RWPE1 (cell line): ENCODE data around the gene TTBK2.
A peak's percentile ranks its signal among the peaks of the same experiment; 100 is the strongest.

Experiments used
- CTCF ChIA-PET: fragments of 350-600 bp; sonication (Branson Sonifier 250); formaldehyde crosslinking; extraction: SDS; loops from one replicate; lab custom pipeline; 2021; lab: Yijun Ruan, JAX
- POLR2A ChIA-PET: fragments of 400-600 bp; formaldehyde crosslinking; extraction: SDS; loops from one replicate; lab custom pipeline; 2020; ENCODE audit warnings: antibody characterized with exemption; ENCODE audit not compliant: low non-redundant PET; lab: Yijun Ruan, JAX
- DNase-seq: peaks from one replicate; pipeline ENCODE4 v3.0.0; 2012; ENCODE audit warnings: low spot score
- H3K27ac ChIP-seq: fragments of 450-650 bp; 2 replicates; pipeline ENCODE4 v1.5.1; 2017
- TF ChIP-seq, protein P1 (sequence below): fragments of 450-650 bp; conservative IDR thresholded peaks from 2 replicates; pipeline ENCODE4 v1.5.1; 2017; ENCODE audit warnings: low read depth, mild to moderate bottlenecking

TTBK2 gene

DNA sequence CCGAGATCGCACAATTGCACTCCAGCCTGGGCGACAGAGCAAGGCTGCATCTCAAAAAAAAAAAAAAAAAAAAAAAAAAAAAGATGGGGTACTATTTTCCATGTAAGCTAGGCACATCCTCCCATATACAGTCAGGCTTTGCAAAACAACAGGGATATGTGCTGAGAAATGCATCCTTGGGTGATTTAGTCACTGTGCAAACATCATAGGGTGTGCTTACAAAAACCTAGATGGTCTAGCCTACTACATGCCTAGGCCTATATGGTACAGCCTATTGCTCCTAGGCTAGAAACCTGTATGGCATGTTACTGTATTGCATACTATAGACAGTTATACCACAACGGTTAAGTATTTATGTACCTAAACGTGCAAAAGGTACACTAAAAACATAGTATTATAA is 75.0 kb downstream of the TTBK2 start:
- POLR2A ChIA-PET: no interaction called here
- peak; percentile 58 for DNase-seq
- H3K27ac ChIP-seq: no peak overlapping the region; the same call in 1 of the 2 replicates
- TF ChIP-seq, protein P1, sequence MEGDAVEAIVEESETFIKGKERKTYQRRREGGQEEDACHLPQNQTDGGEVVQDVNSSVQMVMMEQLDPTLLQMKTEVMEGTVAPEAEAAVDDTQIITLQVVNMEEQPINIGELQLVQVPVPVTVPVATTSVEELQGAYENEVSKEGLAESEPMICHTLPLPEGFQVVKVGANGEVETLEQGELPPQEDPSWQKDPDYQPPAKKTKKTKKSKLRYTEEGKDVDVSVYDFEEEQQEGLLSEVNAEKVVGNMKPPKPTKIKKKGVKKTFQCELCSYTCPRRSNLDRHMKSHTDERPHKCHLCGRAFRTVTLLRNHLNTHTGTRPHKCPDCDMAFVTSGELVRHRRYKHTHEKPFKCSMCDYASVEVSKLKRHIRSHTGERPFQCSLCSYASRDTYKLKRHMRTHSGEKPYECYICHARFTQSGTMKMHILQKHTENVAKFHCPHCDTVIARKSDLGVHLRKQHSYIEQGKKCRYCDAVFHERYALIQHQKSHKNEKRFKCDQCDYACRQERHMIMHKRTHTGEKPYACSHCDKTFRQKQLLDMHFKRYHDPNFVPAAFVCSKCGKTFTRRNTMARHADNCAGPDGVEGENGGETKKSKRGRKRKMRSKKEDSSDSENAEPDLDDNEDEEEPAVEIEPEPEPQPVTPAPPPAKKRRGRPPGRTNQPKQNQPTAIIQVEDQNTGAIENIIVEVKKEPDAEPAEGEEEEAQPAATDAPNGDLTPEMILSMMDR: no peak
- CTCF ChIA-PET: interaction anchor here (0.7 kb wide), 1 partner anchor 13 kb away, joined by 7 read pairs; no protein-coding TSS in a partner anchor

DNA sequence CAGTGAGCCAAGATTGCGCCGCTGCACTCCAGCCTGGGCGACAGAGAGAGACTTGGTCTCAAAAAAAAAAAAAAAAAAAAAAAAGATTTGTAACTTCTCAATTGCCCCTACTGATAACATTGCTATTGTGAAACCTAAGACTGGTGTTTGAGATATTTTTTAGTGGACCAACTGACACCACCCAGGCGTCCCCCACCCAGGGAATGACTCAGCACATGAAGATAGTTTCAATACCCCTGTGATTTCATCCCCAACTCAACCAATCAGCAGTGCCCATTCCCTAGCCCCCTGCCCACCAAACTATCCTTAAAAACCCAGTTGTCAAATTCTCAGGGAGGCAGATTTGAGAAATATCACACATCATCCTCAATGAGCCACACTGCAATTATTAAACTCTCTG is 76.9 kb downstream of the TTBK2 start:
- H3K27ac ChIP-seq: no peak overlapping the region
- TF ChIP-seq, protein P1: no peak
- ChIA-PET POLR2A (no interaction called here), CTCF (no interaction called here)
- no peak for DNase-seq

DNA sequence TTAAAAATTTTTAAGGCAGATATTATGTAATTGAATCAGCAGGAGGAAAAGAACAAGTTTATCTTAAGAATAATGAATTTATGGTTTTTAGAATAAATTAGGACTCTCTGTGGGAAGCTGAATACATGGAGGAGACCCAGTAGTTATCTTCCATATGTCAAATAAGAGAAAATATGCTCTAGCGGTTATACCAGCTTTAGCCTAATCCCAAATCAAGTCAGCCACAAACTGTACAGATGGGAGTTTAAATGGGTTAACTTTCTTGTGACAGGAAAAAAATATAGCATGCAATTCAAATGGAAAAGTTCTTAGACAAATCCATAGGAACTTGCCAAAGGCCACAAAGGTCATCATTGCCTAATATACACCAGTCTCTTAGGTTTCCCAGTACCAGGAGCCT is 84.3 kb downstream of the TTBK2 start:
- no peak for DNase-seq
- ChIA-PET CTCF (interaction anchor here (0.6 kb wide), 1 partner anchor 55 kb away, joined by 5 read pairs; no protein-coding TSS in a partner anchor), POLR2A (no interaction called here)
- TF ChIP-seq, protein P1: no peak
- H3K27ac ChIP-seq: no peak overlapping the region

DNA sequence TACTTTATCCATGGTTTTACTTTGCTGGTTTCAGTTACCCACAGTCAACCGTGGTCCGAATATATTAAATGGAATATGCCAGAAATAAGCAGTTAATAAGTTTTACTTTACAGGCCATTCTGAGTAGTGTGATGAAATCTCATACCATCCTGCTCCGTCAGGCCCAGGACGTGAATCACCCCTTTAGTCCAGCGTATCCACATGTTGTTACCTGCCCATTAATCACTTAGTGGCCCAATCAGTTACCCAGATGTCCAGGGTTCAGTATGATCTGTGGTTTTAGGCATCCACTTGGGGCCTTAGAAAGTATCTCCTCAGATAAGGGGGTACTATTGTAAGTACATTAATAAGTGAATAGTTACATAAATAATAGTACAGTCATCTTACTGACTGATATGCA is 88.0 kb downstream of the TTBK2 start:
- peak; percentile 95 for DNase-seq
- H3K27ac ChIP-seq: no peak overlapping the region
- TF ChIP-seq, protein P1: no peak
- CTCF ChIA-PET: interaction anchor here (0.6 kb wide), 1 partner anchor 13 kb away, joined by 7 read pairs; no protein-coding TSS in a partner anchor
- POLR2A ChIA-PET: no interaction called here

DNA sequence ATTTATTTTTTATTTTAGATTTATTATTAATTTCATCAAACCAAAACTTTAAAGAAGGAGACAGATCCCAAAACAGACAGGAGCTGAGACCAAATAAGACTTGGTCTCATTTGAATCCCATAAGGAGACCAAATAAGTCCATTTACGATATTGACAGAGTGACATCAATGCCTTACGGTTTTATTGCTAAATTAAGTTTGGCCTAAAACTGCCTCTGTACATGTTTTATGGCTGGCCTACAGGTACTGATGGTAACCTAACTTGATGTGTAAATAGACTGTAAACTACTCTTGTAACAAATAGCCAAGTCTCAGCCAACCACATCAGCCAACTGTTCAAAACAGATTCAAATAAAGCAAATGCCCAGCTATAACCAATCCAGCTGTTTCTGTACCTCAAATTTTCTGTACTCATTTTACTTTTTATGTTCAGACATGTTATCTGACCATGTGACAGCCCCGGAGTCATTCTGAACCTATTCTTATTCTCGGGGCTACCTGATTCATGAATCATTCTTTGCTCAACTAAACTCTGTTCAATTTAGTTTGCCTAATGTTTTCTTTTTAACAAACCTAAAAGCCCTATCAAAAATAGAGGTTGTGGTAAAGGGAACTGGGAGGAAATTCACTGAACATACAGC is 94.2 kb downstream of the TTBK2 start:
- TF ChIP-seq, protein P1: no peak
- no peak overlapping the region for H3K27ac ChIP-seq
- CTCF ChIA-PET: no interaction called here
- POLR2A ChIA-PET: no interaction called here
- peak; percentile 40 for DNase-seq

DNA sequence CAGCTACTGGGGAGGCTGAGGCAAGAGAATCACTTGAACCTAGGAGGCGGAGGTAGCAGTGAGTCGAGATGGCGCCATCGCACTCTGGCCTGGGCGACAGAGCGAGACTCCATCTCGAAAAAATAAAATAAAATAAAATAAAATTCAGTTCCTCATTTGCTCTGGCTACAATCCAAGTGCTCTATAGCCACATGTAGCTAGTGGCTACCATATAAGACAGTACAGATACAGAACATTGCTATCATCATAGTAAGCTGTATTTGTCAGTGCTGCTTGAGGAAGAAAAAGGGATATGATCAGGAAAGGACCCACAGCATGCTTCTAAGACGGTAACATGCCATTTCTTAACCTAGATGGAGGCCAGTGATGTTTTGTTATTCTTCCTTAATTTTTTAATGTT is 95.0 kb downstream of the TTBK2 start:
- ChIA-PET POLR2A (no interaction called here), CTCF (no interaction called here)
- no peak overlapping the region for H3K27ac ChIP-seq
- TF ChIP-seq, protein P1: no peak
- DNase-seq: no peak
